ENCODE measurements around the gene PBX1.

PBX1 gene

GRCh38 chr1:164563721-164564360, 4.9 kb downstream of the PBX1 start:
- no peak for TF ChIP-seq CTCF (IDR thresholded peaks at IDR 0.05; ENCODE audit: insufficient read depth, low read depth, low read length, missing control alignments)
- DNase-seq (ENCODE audit: low read depth), result no peak
- no peak overlapping the region for H3K4me3 ChIP-seq (ENCODE audit: low read depth, low read length)

GRCh38 chr1:164564378-164564777, 5.4 kb downstream of the PBX1 start:
- no peak overlapping the region for H3K4me3 ChIP-seq (ENCODE audit: low read depth, low read length)
- no peak for DNase-seq (ENCODE audit: low read depth)
- no peak for TF ChIP-seq CTCF (IDR thresholded peaks at IDR 0.05; ENCODE audit: insufficient read depth, low read depth, low read length, missing control alignments)

GRCh38 chr1:164565357-164565756, 6.4 kb downstream of the PBX1 start:
- TF ChIP-seq CTCF (IDR thresholded peaks at IDR 0.05; ENCODE audit: insufficient read depth, low read depth, low read length, missing control alignments), result no peak
- DNase-seq (ENCODE audit: low read depth), result no peak
- H3K4me3 ChIP-seq (ENCODE audit: low read depth, low read length), result no peak overlapping the region

GRCh38 chr1:164567774-164568173, 8.8 kb downstream of the PBX1 start:
- TF ChIP-seq CTCF (IDR thresholded peaks at IDR 0.05; ENCODE audit: insufficient read depth, low read depth, low read length, missing control alignments), result no peak
- no peak for DNase-seq (ENCODE audit: low read depth)
- H3K4me3 ChIP-seq (ENCODE audit: low read depth, low read length), result no peak overlapping the region

- TF ChIP-seq CTCF (IDR thresholded peaks at IDR 0.05; ENCODE audit: insufficient read depth, low read depth, low read length, missing control alignments), result no peak
- no peak overlapping the region for H3K4me3 ChIP-seq (ENCODE audit: low read depth, low read length)
- no peak for DNase-seq (ENCODE audit: low read depth)
These were observed 10.3 kb downstream of the PBX1 start for GRCh38 chr1:164569241-164569640.

- H3K4me3 ChIP-seq (ENCODE audit: low read depth, low read length), result no peak overlapping the region
- TF ChIP-seq CTCF (IDR thresholded peaks at IDR 0.05; ENCODE audit: insufficient read depth, low read depth, low read length, missing control alignments), result no peak
- no peak for DNase-seq (ENCODE audit: low read depth)
These were observed 10.9 kb downstream of the PBX1 start for GRCh38 chr1:164569866-164570265.

- no peak overlapping the region for H3K4me3 ChIP-seq (ENCODE audit: low read depth, low read length)
- no peak for TF ChIP-seq CTCF (IDR thresholded peaks at IDR 0.05; ENCODE audit: insufficient read depth, low read depth, low read length, missing control alignments)
- DNase-seq (ENCODE audit: low read depth), result no peak
These were observed 12.3 kb downstream of the PBX1 start for GRCh38 chr1:164571333-164571732.

All from GM12865 (cell line).